H1 (cell line): ENCODE data around the gene COL1A1. TPM values are rescaled to one million over a fixed set of nuclear protein-coding genes. Genes with fewer than 3 reads are reported as not detected.

ENCODE experiments used
- BCL11A ChIP-seq, 2 experiments: IDR thresholded peaks; one replicate each; pipeline ENCODE4 v1.6.1; 2011; ENCODE audit warnings: low read depth in 2 of 2, low read length in 2 of 2, mild to moderate bottlenecking in 2 of 2
- BRCA1 ChIP-seq: IDR thresholded peaks from 2 replicates; pipeline ENCODE4 v1.6.1; 2012; ENCODE audit warnings: low read depth, low read length, improper control_type of control experiment
- CTBP2 ChIP-seq: IDR thresholded peaks from 2 replicates; pipeline ENCODE4 v1.7.0; 2011; ENCODE audit warnings: borderline replicate concordance, mild to moderate bottlenecking, moderate library complexity, mixed read lengths, low read length; ENCODE audit not compliant: insufficient read depth, insufficient read length
- FOSL1 ChIP-seq: IDR thresholded peaks from 2 replicates; pipeline ENCODE4 v1.6.1; 2011; ENCODE audit warnings: mild to moderate bottlenecking, low read depth, low read length, moderate library complexity; ENCODE audit not compliant: insufficient read depth
- GABPA ChIP-seq: IDR thresholded peaks from 2 replicates; pipeline ENCODE4 v1.6.1; 2011; ENCODE audit warnings: mild to moderate bottlenecking, low read length, moderate library complexity, borderline replicate concordance; ENCODE audit not compliant: insufficient read depth
- NANOG ChIP-seq: IDR thresholded peaks from 2 replicates; pipeline ENCODE4 v1.6.1; 2011; ENCODE audit warnings: low read length, low read depth, mild to moderate bottlenecking, inconsistent platforms; ENCODE audit not compliant: insufficient read depth, poor library complexity, severe bottlenecking
- POLR2AphosphoS5 ChIP-seq: IDR thresholded peaks from 2 replicates; pipeline ENCODE4 v1.6.1; 2011; ENCODE audit warnings: low read depth, low read length
- SIX5 ChIP-seq: IDR thresholded peaks from 2 replicates; pipeline ENCODE4 v1.6.1; 2011; ENCODE audit warnings: mild to moderate bottlenecking, low read depth, low read length
- polyA plus RNA-seq, 7 experiments: library from polyadenylated mRNA; depleted of rRNA in 3 of 7; stranded (reverse) in 5 of 7; unstranded in 2 of 7; fragments of >200 nt in 5 of 7; fragments of 200-250 nt in 2 of 7; gene quantifications; 1 replicate in 5 of 7; 2 replicates in 1 of 7; 4 replicates in 1 of 7; pipeline versions ENCODE4 v1.2.1 to v1.2.3, GENCODE V29; 2011 to 2013; ENCODE audit warnings: missing spikeins in 2 of 7, mixed read lengths in 2 of 7
- total RNA-seq: library from RNA; stranded (reverse); fragmentation: NEBNext Ultra II Directional; extraction: Animal tissue kit (Norgen Biotek cat#: 25700); gene quantifications from 2 replicates; pipeline ENCODE4 v1.2.1, GENCODE V29; 2021
- TF ChIP-seq, protein P1 (sequence below): fragments of 300-600 bp; sonication (generic); IDR thresholded peaks from 2 replicates; pipeline ENCODE4 v1.7.1; 2012; ENCODE audit warnings: low read length, moderate library complexity, mild to moderate bottlenecking, inconsistent platforms; ENCODE audit not compliant: insufficient replicate concordance
- TF ChIP-seq, protein P2 (sequence below): IDR thresholded peaks from 2 replicates; pipeline ENCODE4 v1.6.1; 2011; ENCODE audit warnings: low read depth, mild to moderate bottlenecking, low read length; ENCODE audit not compliant: insufficient read depth

Gene COL1A1
- total and polyA plus RNA-seq, 2 of the 8 experiments (the other 6 are each of a cell fraction or from before 2014, with no cell fraction given): 14.1 to 80.4 TPM

DNA sequence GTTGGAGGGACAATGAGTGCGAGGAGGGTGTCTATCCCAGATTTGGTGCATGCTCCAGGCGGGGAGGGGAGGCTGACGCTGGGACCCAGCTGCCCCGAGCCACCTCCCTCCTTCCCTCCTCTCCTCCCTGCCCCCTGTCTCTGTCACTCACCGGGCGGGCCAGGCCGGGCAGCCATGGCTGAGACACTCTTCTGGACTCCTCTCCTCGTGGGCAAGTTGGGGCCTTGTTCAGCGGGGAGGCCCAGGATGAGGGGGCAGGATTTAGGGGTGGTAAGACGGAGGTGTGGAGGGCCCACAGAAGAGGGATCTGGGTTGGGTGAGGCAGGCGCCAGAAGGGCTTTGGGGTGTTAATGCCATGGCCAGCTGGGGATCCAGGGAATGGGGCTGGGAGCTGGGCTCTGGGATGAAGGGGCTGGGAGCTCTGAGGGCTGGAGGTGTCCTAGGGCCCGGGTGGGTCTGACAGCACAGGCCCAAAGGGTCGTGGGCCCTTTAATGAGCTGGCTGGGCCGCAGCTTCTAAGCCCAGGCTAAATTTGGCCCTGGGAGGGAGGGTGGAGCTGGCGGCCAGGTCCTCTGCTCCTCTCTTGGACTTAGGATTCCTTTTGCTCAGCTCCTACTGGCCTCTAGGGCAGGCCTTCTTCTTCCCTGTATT is 35.4 kb downstream of the COL1A1 start, which contains the start of gene SGCA (continued):
- TF ChIP-seq, protein P1, sequence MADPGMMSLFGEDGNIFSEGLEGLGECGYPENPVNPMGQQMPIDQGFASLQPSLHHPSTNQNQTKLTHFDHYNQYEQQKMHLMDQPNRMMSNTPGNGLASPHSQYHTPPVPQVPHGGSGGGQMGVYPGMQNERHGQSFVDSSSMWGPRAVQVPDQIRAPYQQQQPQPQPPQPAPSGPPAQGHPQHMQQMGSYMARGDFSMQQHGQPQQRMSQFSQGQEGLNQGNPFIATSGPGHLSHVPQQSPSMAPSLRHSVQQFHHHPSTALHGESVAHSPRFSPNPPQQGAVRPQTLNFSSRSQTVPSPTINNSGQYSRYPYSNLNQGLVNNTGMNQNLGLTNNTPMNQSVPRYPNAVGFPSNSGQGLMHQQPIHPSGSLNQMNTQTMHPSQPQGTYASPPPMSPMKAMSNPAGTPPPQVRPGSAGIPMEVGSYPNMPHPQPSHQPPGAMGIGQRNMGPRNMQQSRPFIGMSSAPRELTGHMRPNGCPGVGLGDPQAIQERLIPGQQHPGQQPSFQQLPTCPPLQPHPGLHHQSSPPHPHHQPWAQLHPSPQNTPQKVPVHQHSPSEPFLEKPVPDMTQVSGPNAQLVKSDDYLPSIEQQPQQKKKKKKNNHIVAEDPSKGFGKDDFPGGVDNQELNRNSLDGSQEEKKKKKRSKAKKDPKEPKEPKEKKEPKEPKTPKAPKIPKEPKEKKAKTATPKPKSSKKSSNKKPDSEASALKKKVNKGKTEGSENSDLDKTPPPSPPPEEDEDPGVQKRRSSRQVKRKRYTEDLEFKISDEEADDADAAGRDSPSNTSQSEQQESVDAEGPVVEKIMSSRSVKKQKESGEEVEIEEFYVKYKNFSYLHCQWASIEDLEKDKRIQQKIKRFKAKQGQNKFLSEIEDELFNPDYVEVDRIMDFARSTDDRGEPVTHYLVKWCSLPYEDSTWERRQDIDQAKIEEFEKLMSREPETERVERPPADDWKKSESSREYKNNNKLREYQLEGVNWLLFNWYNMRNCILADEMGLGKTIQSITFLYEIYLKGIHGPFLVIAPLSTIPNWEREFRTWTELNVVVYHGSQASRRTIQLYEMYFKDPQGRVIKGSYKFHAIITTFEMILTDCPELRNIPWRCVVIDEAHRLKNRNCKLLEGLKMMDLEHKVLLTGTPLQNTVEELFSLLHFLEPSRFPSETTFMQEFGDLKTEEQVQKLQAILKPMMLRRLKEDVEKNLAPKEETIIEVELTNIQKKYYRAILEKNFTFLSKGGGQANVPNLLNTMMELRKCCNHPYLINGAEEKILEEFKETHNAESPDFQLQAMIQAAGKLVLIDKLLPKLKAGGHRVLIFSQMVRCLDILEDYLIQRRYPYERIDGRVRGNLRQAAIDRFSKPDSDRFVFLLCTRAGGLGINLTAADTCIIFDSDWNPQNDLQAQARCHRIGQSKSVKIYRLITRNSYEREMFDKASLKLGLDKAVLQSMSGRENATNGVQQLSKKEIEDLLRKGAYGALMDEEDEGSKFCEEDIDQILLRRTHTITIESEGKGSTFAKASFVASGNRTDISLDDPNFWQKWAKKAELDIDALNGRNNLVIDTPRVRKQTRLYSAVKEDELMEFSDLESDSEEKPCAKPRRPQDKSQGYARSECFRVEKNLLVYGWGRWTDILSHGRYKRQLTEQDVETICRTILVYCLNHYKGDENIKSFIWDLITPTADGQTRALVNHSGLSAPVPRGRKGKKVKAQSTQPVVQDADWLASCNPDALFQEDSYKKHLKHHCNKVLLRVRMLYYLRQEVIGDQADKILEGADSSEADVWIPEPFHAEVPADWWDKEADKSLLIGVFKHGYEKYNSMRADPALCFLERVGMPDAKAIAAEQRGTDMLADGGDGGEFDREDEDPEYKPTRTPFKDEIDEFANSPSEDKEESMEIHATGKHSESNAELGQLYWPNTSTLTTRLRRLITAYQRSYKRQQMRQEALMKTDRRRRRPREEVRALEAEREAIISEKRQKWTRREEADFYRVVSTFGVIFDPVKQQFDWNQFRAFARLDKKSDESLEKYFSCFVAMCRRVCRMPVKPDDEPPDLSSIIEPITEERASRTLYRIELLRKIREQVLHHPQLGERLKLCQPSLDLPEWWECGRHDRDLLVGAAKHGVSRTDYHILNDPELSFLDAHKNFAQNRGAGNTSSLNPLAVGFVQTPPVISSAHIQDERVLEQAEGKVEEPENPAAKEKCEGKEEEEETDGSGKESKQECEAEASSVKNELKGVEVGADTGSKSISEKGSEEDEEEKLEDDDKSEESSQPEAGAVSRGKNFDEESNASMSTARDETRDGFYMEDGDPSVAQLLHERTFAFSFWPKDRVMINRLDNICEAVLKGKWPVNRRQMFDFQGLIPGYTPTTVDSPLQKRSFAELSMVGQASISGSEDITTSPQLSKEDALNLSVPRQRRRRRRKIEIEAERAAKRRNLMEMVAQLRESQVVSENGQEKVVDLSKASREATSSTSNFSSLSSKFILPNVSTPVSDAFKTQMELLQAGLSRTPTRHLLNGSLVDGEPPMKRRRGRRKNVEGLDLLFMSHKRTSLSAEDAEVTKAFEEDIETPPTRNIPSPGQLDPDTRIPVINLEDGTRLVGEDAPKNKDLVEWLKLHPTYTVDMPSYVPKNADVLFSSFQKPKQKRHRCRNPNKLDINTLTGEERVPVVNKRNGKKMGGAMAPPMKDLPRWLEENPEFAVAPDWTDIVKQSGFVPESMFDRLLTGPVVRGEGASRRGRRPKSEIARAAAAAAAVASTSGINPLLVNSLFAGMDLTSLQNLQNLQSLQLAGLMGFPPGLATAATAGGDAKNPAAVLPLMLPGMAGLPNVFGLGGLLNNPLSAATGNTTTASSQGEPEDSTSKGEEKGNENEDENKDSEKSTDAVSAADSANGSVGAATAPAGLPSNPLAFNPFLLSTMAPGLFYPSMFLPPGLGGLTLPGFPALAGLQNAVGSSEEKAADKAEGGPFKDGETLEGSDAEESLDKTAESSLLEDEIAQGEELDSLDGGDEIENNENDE: no peak
- TF ChIP-seq BCL11A (IDR thresholded peaks at IDR 0.05; ENCODE audit: low read depth in 2 of 2, low read length in 2 of 2) (no peak), GABPA (no peak), SIX5 (no peak), CTBP2 (no peak), POLR2AphosphoS5 (no peak), BRCA1 (no peak), FOSL1 (no peak), NANOG (no peak)
- TF ChIP-seq, protein P2, sequence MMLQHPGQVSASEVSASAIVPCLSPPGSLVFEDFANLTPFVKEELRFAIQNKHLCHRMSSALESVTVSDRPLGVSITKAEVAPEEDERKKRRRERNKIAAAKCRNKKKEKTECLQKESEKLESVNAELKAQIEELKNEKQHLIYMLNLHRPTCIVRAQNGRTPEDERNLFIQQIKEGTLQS: no peak
